ENCODE results near the gene RPL28. TPM values are rescaled to one million over a fixed set of nuclear protein-coding genes. Genes with fewer than 3 reads are reported as not detected.

The RPL28 gene
- total and polyA plus RNA-seq, 2 of the 4 experiments (the other 2 are of a cell fraction) = 386 to 1,693 TPM

DNA sequence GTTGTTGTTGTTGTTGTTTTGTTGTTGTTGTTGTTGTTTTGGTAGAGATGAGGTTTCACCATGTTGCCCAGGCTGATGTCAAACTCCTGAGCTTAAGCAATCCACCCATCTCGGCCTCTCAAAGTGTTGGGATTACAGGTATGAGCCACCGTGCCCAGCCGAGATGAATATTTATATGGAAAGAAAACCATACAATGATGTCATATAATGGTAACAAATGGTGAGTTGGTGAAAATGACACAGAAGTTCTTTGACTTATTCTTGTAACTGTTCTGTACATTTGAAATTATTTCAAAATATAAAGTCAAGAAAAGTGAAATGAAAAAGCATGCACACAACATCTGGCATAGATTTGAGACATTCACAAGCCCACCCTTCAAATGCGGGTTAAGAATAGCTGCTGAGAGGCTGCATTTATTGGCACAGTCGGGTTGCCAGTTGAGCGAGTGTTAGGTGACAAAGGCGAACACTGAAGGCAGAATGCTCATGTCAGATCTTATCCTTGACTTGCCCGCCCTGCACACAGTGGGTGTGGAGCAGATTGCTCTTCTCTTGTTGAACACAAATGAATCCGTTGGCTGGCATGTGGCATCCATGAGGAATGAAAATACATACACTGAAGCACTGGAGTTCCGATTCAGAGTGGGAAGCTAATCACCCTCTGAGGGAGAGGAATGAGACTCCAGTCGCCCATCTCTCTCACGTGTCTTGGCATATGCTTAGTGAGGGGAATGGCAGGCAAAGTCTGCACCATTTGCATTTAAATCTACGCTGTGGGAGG, 37.7 kb downstream of the RPL28 start:
- in situ Hi-C loops (cut with MboI; ENCODE audit: low sequenced_read_pairs) = no loop called here
- H3K36me3 ChIP-seq (ENCODE audit: control insufficient read depth, insufficient read depth, low read length) = no peaks in the 10 kb centered on the region
- no TSS peak for BruUV-seq (replicated peaks)

More for the DNA sequence above, 37.7 kb downstream of the RPL28 start:
- POLR2A ChIA-PET (ENCODE audit: unreplicated experiment) = no interaction called here
- no peak overlapping the region for H2AK5ac ChIP-seq (ENCODE audit: low read depth, low read length)
- no peaks in the 10 kb centered on the region for H3K9me3 ChIP-seq (ENCODE audit: control insufficient read depth, insufficient read depth, low read length)
- H3K79me1 ChIP-seq (ENCODE audit: low read depth in 1 of 2, low read length in 2 of 2) = no peaks in the 10 kb centered on the region
- H4K91ac ChIP-seq (ENCODE audit: insufficient read depth, low read depth, low read length) = no peak overlapping the region
- no peak overlapping the region for H3K56ac ChIP-seq (ENCODE audit: extremely low read depth, insufficient read depth, low read length)
- H3K4ac ChIP-seq (ENCODE audit: low read depth, low read length) = no peak overlapping the region
- H3K14ac ChIP-seq (replicated peaks; ENCODE audit: low read depth, low read length) = no peak overlapping the region
- no peak overlapping the region for H3K27ac ChIP-seq (ENCODE audit: insufficient read depth, low read length)
- H3K4me1 ChIP-seq (ENCODE audit: control insufficient read depth, insufficient read depth, low read length) = no peaks in the 10 kb centered on the region
- H2AK9ac ChIP-seq (replicated peaks; ENCODE audit: low read depth, low read length, poor library complexity) = no peak overlapping the region
- H3K9me1 ChIP-seq (ENCODE audit: insufficient read depth, low read length) = 0 out of 2 replicates have a peak, but pooled peaks cover 4% of the 10 kb centered on the region
- no peak overlapping the region for H3K4me2 ChIP-seq (ENCODE audit: low read depth, low read length)
- CTCF ChIA-PET = no interaction called here
- dilution Hi-C loops (cut with HindIII; ENCODE audit: low sequenced_read_pairs, unreplicated experiment) = no loop called here
- H3K18ac ChIP-seq (ENCODE audit: low read depth, low read length) = no peak overlapping the region
- no peak overlapping the region for H3K4me3 ChIP-seq (ENCODE audit: insufficient read depth, low read depth, low read length)
- no peak overlapping the region for H2BK120ac ChIP-seq (ENCODE audit: low read depth, low read length)
- no peak overlapping the region for H2AFZ ChIP-seq (replicated peaks; ENCODE audit: low read length, poor library complexity)
- H3K27me3 ChIP-seq (ENCODE audit: control insufficient read depth, insufficient read depth, low read length) = peaks cover 17% of the 10 kb centered on the region
- DNase-seq = no peak
- no peaks in the 10 kb centered on the region; the same call in 1 of the 2 replicates for H4K20me1 ChIP-seq (ENCODE audit: insufficient read depth, low read length)
- ATAC-seq (ENCODE audit: low read depth) = no peak
- H2BK15ac ChIP-seq (ENCODE audit: low read depth, low read length) = no peak overlapping the region
- WGBS, 2 experiments (ENCODE audit: extremely low coverage in 2 of 2, insufficient read length in 1 of 2) = 63% methylated on average over 5 of the region's 13 CpGs; no CpG with 5 or more reads in 1 of the 2 experiments
- no peak overlapping the region for H4K8ac ChIP-seq (ENCODE audit: low read depth in 2 of 2, low read length in 2 of 2)
- H2BK20ac ChIP-seq (ENCODE audit: low read depth, low read length) = no peak overlapping the region
- intact Hi-C loops (cut with micrococcal nuclease) = no loop called here
- TF ChIP-seq, protein P1, sequence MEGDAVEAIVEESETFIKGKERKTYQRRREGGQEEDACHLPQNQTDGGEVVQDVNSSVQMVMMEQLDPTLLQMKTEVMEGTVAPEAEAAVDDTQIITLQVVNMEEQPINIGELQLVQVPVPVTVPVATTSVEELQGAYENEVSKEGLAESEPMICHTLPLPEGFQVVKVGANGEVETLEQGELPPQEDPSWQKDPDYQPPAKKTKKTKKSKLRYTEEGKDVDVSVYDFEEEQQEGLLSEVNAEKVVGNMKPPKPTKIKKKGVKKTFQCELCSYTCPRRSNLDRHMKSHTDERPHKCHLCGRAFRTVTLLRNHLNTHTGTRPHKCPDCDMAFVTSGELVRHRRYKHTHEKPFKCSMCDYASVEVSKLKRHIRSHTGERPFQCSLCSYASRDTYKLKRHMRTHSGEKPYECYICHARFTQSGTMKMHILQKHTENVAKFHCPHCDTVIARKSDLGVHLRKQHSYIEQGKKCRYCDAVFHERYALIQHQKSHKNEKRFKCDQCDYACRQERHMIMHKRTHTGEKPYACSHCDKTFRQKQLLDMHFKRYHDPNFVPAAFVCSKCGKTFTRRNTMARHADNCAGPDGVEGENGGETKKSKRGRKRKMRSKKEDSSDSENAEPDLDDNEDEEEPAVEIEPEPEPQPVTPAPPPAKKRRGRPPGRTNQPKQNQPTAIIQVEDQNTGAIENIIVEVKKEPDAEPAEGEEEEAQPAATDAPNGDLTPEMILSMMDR (conservative IDR thresholded peaks at IDR 0.05; ENCODE audit: low read depth, low read length) = no peak
- no peak for TF ChIP-seq BHLHE40 (IDR thresholded peaks at IDR 0.05; ENCODE audit: low read depth, low read length)
- TF ChIP-seq, protein P2, sequence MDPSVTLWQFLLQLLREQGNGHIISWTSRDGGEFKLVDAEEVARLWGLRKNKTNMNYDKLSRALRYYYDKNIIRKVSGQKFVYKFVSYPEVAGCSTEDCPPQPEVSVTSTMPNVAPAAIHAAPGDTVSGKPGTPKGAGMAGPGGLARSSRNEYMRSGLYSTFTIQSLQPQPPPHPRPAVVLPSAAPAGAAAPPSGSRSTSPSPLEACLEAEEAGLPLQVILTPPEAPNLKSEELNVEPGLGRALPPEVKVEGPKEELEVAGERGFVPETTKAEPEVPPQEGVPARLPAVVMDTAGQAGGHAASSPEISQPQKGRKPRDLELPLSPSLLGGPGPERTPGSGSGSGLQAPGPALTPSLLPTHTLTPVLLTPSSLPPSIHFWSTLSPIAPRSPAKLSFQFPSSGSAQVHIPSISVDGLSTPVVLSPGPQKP (IDR thresholded peaks at IDR 0.05; ENCODE audit: borderline replicate concordance, low read depth, low read length) = no peak
- TF ChIP-seq RFX5 (IDR thresholded peaks at IDR 0.05; ENCODE audit: low read depth, low read length) = no peak
- TF ChIP-seq USF2 (IDR thresholded peaks at IDR 0.05; ENCODE audit: low read depth, low read length) = no peak
- no peak for TF ChIP-seq SMC3 (IDR thresholded peaks at IDR 0.05; ENCODE audit: low read depth, low read length)
- TF ChIP-seq MAFK (IDR thresholded peaks at IDR 0.05; ENCODE audit: low read depth, low read length) = no peak
- TF ChIP-seq POLR2A (IDR thresholded peaks at IDR 0.05; ENCODE audit: low read depth, low read length) = no peak
- no peak for TF ChIP-seq RAD21 (IDR thresholded peaks at IDR 0.05; ENCODE audit: low read length)
- no peak for TF ChIP-seq NFE2L2 (IDR thresholded peaks at IDR 0.05; ENCODE audit: low read depth, low read length)
- TF ChIP-seq CHD1 (IDR thresholded peaks at IDR 0.05; ENCODE audit: low read depth, low read length) = no peak
- no peak for TF ChIP-seq RCOR1 (IDR thresholded peaks at IDR 0.05; ENCODE audit: insufficient replicate concordance, low read length)
- TF ChIP-seq MAZ (IDR thresholded peaks at IDR 0.05; ENCODE audit: borderline replicate concordance, low read depth, low read length) = no peak
- TF ChIP-seq MXI1 (IDR thresholded peaks at IDR 0.05; ENCODE audit: borderline replicate concordance, low read depth, low read length) = no peak
- H3K9ac ChIP-seq (ENCODE audit: low read depth, low read length) = no peak overlapping the region
- no peak overlapping the region for H4K5ac ChIP-seq (ENCODE audit: low read depth, low read length)
- H2BK5ac ChIP-seq (ENCODE audit: low read depth, low read length, poor library complexity, severe bottlenecking) = no peak overlapping the region
- no peak overlapping the region for H3K23ac ChIP-seq (ENCODE audit: low read depth, low read length)

Measured in IMR-90 (cell line).